Measurements from ENCODE around the gene DDX51. TPM values are rescaled to one million over a fixed set of nuclear protein-coding genes. Genes with fewer than 3 reads are reported as not detected.

Gene DDX51
- total and polyA plus RNA-seq, 5 donors: 7.4 to 11.7 (median 10.2) TPM

- H3K4me1 ChIP-seq (ENCODE audit: control insufficient read depth, insufficient read depth, low read length): no peaks in the 10 kb centered on the region
- 82% methylated on average over 7 of the region's 7 CpGs for WGBS
- H3K27ac ChIP-seq (ENCODE audit: low read length): no peak overlapping the region
- intact Hi-C loops (cut with DNase I): loop anchor here in 1 of 4 donors (10.0 kb wide), 1 partner anchor 360 kb away; no protein-coding TSS in a partner anchor
- H3K4me3 ChIP-seq (ENCODE audit: low read length): no peak overlapping the region
- H3K27me3 ChIP-seq (ENCODE audit: control insufficient read depth, insufficient read depth): no peaks in the 10 kb centered on the region
- no peak for DNase-seq
- no peak for ATAC-seq
- H3K9me3 ChIP-seq (ENCODE audit: control insufficient read depth, low read length): no peaks in the 10 kb centered on the region
Observed at GRCh38 chr12:132164426-132164825, 20.3 kb upstream of the DDX51 start.

DNA sequence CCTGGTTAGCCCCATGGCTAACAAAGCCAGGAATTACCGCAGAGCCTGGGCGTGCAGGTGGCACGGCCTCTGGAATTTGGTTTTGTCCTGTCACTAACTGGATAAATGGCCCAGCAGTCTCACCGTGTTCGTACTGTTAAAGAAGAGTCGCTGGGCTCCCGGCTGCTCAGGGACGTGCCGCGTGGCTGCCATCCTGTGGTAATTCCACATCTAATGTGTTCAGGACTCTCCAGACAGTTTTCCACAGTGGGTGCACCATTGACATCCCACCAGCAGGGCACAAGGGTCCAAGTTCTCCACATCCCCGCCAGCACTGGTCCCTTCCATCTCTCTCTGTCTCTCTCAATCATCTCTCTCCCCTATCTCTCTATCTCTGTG is 19.8 kb upstream of the DDX51 start:
- ATAC-seq (no peak), DNase-seq (peak in 2 of 3 donors; percentile 5 to 26)
- intact Hi-C loops (cut with DNase I): loop anchor here in 1 of 4 donors (10.0 kb wide), 1 partner anchor 361 kb away; no protein-coding TSS in a partner anchor

DNA sequence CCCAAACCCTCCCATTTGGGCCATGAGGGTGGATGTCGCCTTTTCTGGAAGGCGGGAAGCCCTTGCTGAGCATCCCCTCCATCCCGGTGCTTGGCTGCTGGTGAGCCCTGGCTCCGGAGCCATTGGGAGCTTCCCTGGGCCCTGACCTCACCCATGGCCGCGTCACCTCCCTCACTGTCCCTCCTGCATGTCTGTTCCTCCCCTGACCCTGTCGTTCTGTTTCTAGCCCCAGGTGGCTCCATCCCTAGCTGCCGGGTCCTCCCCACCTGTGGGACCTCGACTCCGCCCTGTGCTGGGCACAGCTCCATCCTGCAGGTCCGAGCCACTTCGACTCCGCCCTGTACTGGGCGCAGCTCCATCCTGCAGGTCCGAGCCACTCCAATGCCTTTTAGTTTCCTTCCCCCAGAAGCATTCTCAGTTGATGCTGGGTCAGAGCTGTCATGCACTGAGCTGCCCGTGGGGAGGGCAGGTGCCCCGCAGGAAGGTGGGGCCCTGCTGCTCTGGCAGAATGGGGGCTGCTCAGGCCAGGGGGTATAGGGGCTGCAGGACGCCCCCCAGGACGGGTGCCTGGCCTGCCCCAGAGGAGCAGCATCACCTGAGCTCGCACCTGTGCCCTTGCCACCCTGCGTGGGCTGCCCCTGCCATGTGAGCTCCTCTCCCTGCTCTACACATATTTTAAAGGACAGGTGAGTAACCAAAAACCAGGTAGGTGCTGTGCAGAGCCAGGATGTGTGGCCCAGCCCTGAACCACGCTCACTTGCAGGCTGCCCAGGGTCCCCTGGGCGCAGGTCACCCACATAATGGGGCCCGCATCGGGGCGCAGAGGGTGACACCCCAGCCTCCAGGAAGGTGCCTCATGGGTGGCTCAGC is 19.2 kb upstream of the DDX51 start:
- ATAC-seq (peak; percentile 4 to 5), DNase-seq (peak; percentile 12 to 51 (median 43))
- Histone ChIP-seq H3K27ac (ENCODE audit: low read length) (no peak overlapping the region), H3K9me3 (ENCODE audit: control insufficient read depth, low read length) (no peaks in the 10 kb centered on the region), H3K27me3 (ENCODE audit: control insufficient read depth, insufficient read depth) (no peaks in the 10 kb centered on the region), H3K4me1 (ENCODE audit: control insufficient read depth, insufficient read depth, low read length) (no peaks in the 10 kb centered on the region), H3K4me3 (ENCODE audit: low read length) (no peak overlapping the region)
- intact Hi-C loops (cut with DNase I): loop anchor here in 1 of 4 donors (10.0 kb wide), 1 partner anchor 362 kb away; no protein-coding TSS in a partner anchor
- 59% methylated on average over 26 of the region's 26 CpGs for WGBS

More for the DNA sequence above, 19.8 kb upstream of the DDX51 start:
- 65% methylated on average over 11 of the region's 11 CpGs for WGBS
- no peak overlapping the region for H3K27ac ChIP-seq (ENCODE audit: low read length)
- no peaks in the 10 kb centered on the region for H3K27me3 ChIP-seq (ENCODE audit: control insufficient read depth, insufficient read depth)
- H3K4me3 ChIP-seq (ENCODE audit: low read length): no peak overlapping the region
- H3K9me3 ChIP-seq (ENCODE audit: control insufficient read depth, low read length): no peaks in the 10 kb centered on the region
- no peaks in the 10 kb centered on the region for H3K4me1 ChIP-seq (ENCODE audit: control insufficient read depth, insufficient read depth, low read length)

- peak; percentile 9 to 54 for ATAC-seq
- 28% methylated on average over 17 of the region's 17 CpGs for WGBS
- Histone ChIP-seq H3K4me3 (ENCODE audit: low read length) (no peak overlapping the region), H3K27me3 (ENCODE audit: control insufficient read depth, insufficient read depth) (no peaks in the 10 kb centered on the region), H3K9me3 (ENCODE audit: control insufficient read depth, low read length) (no peaks in the 10 kb centered on the region), H3K27ac (ENCODE audit: low read length) (no peak overlapping the region), H3K4me1 (ENCODE audit: control insufficient read depth, insufficient read depth, low read length) (no peaks in the 10 kb centered on the region)
- intact Hi-C loops (cut with DNase I): loop anchor here in 1 of 4 donors (10.0 kb wide), 1 partner anchor 362 kb away; no protein-coding TSS in a partner anchor
- peak; percentile 37 to 80 (median 63) for DNase-seq
Observed at GRCh38 chr12:132162508-132163031, 18.5 kb upstream of the DDX51 start.

GRCh38 chr12:132161796-132162507 is 17.8 kb upstream of the DDX51 start:
- Histone ChIP-seq H3K4me1 (ENCODE audit: control insufficient read depth, insufficient read depth, low read length) (no peaks in the 10 kb centered on the region), H3K4me3 (ENCODE audit: low read length) (no peak overlapping the region), H3K9me3 (ENCODE audit: control insufficient read depth, low read length) (no peaks in the 10 kb centered on the region), H3K27ac (ENCODE audit: low read length) (no peak overlapping the region), H3K27me3 (ENCODE audit: control insufficient read depth, insufficient read depth) (no peaks in the 10 kb centered on the region)
- peak in 1 of 2 donors; percentile 14 for ATAC-seq
- 53% methylated on average over 17 of the region's 17 CpGs for WGBS
- peak in 1 of 3 donors; percentile 6 for DNase-seq
- intact Hi-C loops (cut with DNase I): loop anchor here in 1 of 4 donors (10.0 kb wide), 1 partner anchor 363 kb away; no protein-coding TSS in a partner anchor

- H3K27me3 ChIP-seq (ENCODE audit: control insufficient read depth, insufficient read depth): no peaks in the 10 kb centered on the region
- no peaks in the 10 kb centered on the region for H3K9me3 ChIP-seq (ENCODE audit: control insufficient read depth, low read length)
- no peaks in the 10 kb centered on the region for H3K4me1 ChIP-seq (ENCODE audit: control insufficient read depth, insufficient read depth, low read length)
- H3K4me3 ChIP-seq (ENCODE audit: low read length): no peak overlapping the region
- ATAC-seq: peak in 1 of 2 donors; percentile 9
- 42% methylated on average over 14 of the region's 14 CpGs for WGBS
- intact Hi-C loops (cut with DNase I): loop anchor here in 1 of 4 donors (10.0 kb wide), 1 partner anchor 364 kb away; no protein-coding TSS in a partner anchor
- H3K27ac ChIP-seq (ENCODE audit: low read length): no peak overlapping the region
- peak; percentile 13 to 60 (median 45) for DNase-seq
Observed at GRCh38 chr12:132161036-132161781, 17.1 kb upstream of the DDX51 start.

DNA sequence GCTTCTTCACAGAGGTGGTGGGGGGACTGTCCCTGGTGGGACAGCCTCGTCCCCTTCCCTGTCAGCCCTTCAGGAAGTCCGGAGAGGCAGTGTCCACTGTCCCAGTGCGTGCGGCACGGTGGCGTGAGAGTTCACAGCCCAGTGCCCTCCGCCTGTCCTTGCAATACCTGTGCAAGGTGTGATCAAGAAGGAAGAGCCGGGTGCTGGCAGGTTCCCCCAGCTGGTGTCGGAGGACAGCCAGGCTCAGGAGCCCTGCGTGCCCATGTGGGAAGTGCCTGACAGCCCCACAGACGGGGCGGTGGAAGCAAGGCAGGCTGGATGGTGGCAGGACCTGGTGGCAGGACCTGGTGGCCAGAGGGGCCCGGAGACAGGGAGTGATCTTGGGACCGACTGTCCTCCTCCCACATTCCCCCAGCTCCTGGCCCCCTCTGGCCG is 16.5 kb upstream of the DDX51 start:
- ATAC-seq: no peak

GRCh38 chr12:132160016-132160415 is 15.9 kb upstream of the DDX51 start:
- ATAC-seq (peak in 1 of 2 donors; percentile 6), DNase-seq (peak in 2 of 3 donors; percentile 22 to 50)
- Histone ChIP-seq H3K4me3 (ENCODE audit: low read length) (no peak overlapping the region), H3K9me3 (ENCODE audit: control insufficient read depth, low read length) (no peaks in the 10 kb centered on the region), H3K27me3 (ENCODE audit: control insufficient read depth, insufficient read depth) (no peaks in the 10 kb centered on the region), H3K27ac (ENCODE audit: low read length) (no peak overlapping the region), H3K4me1 (ENCODE audit: control insufficient read depth, insufficient read depth, low read length) (no peaks in the 10 kb centered on the region)
- intact Hi-C loops (cut with DNase I): loop anchor here in 1 of 4 donors (10.0 kb wide), 1 partner anchor 365 kb away; no protein-coding TSS in a partner anchor
- 47% methylated on average over 16 of the region's 16 CpGs for WGBS

More for the DNA sequence above, 16.5 kb upstream of the DDX51 start:
- H3K4me1 ChIP-seq (ENCODE audit: control insufficient read depth, insufficient read depth, low read length): no peaks in the 10 kb centered on the region
- DNase-seq: peak in 1 of 3 donors; percentile 18
- no peak overlapping the region for H3K27ac ChIP-seq (ENCODE audit: low read length)
- intact Hi-C loops (cut with DNase I): loop anchor here in 1 of 4 donors (10.0 kb wide), 1 partner anchor 364 kb away; no protein-coding TSS in a partner anchor
- H3K9me3 ChIP-seq (ENCODE audit: control insufficient read depth, low read length): no peaks in the 10 kb centered on the region
- 69% methylated on average over 15 of the region's 15 CpGs for WGBS
- no peak overlapping the region for H3K4me3 ChIP-seq (ENCODE audit: low read length)
- no peaks in the 10 kb centered on the region for H3K27me3 ChIP-seq (ENCODE audit: control insufficient read depth, insufficient read depth)

DNA sequence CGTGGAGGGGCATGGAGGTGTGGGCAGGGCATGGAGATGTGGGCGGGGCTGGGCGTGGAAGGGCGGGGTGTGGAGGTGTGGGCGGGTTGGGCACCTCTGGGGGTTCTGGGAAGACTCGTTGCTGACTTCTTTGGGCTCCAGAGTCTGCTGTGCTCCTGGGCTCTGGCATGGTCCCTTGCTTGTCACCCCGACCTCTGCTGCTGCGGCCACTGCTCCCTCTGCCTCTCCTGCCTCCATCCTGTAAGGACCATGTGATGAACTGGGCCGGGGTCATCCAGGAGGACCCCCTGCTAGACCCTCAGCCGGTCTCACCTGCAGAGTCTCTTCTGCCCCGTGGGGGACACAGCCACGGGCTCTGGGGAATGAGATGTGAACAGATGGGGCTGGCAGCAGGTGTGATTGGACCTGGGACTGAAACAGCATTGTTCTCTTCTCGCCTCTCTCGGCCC is 15.5 kb upstream of the DDX51 start:
- no peak overlapping the region for H3K4me3 ChIP-seq (ENCODE audit: low read length)
- ATAC-seq: no peak
- DNase-seq: peak in 2 of 3 donors; percentile 16 to 48
- H3K27me3 ChIP-seq (ENCODE audit: control insufficient read depth, insufficient read depth): no peaks in the 10 kb centered on the region
- intact Hi-C loops (cut with DNase I): loop anchor here in 2 of 4 donors (10.0 kb wide), 3 partner anchors 255 to 455 kb away; partner anchors contain the start of genes LRCOL1 (in 2 of the 2) and P2RX2 (in 2 of the 2)
- no peaks in the 10 kb centered on the region for H3K4me1 ChIP-seq (ENCODE audit: control insufficient read depth, insufficient read depth, low read length)
- 81% methylated on average over 14 of the region's 14 CpGs for WGBS
- no peaks in the 10 kb centered on the region for H3K9me3 ChIP-seq (ENCODE audit: control insufficient read depth, low read length)
- H3K27ac ChIP-seq (ENCODE audit: low read length): no peak overlapping the region

All from right cardiac atrium (tissue), 5 donors.